Liver (tissue), 9 donors: Measurements from ENCODE around the gene UBE2L3. TPM values are rescaled to one million over a fixed set of nuclear protein-coding genes. Genes with fewer than 3 reads are reported as not detected.

Source experiments
- DNase-seq: peaks from one replicate; pipeline ENCODE4 v3.0.0-alpha.2; 2017; ENCODE audit warnings: low spot score
- H3K27ac ChIP-seq, 2 donors: one replicate each; pipeline ENCODE4 v1.7.0; 2013; ENCODE audit warnings: inconsistent platforms in 2 of 2, low read length in 2 of 2, control low read depth in 1 of 2, low read depth in 1 of 2, mild to moderate bottlenecking in 1 of 2
- H3K27me3 ChIP-seq, 4 donors: one replicate each; pipeline versions ENCODE4 v1.6.1 to v1.7.0; 2013; ENCODE audit warnings: low read length in 3 of 4, inconsistent platforms in 1 of 4, mild to moderate bottlenecking in 1 of 4, moderate library complexity in 1 of 4; ENCODE audit not compliant: control insufficient read depth in 4 of 4, insufficient read depth in 4 of 4
- H3K36me3 ChIP-seq, 4 donors: one replicate each; pipeline versions ENCODE4 v1.6.1 to v1.7.0; 2013; ENCODE audit warnings: low read length in 3 of 4, mild to moderate bottlenecking in 3 of 4, low read depth in 1 of 4, moderate library complexity in 1 of 4; ENCODE audit not compliant: control insufficient read depth in 4 of 4, insufficient read depth in 3 of 4
- H3K4me1 ChIP-seq, 4 donors: one replicate each; pipeline versions ENCODE4 v1.6.1 to v1.7.0; 2013; ENCODE audit warnings: low read length in 3 of 4, mild to moderate bottlenecking in 3 of 4, moderate library complexity in 1 of 4; ENCODE audit not compliant: control insufficient read depth in 4 of 4, insufficient read depth in 4 of 4
- H3K4me3 ChIP-seq, 3 donors: one replicate each; pipeline versions ENCODE4 v1.6.1 to v1.7.0; 2013; ENCODE audit warnings: low read length in 3 of 3, control low read depth in 1 of 3, low read depth in 1 of 3, mild to moderate bottlenecking in 1 of 3
- H3K9ac ChIP-seq, 2 donors: one replicate each; pipeline ENCODE4 v1.7.0; 2013; ENCODE audit warnings: low read length in 2 of 2, mild to moderate bottlenecking in 2 of 2, moderate library complexity in 2 of 2, control low read depth in 1 of 2, low read depth in 1 of 2
- H3K9me3 ChIP-seq, 4 donors: one replicate each; pipeline versions ENCODE4 v1.6.1 to v1.7.0; 2013; ENCODE audit warnings: low read length in 3 of 4; ENCODE audit not compliant: control insufficient read depth in 4 of 4
- CTCF ChIP-seq: fragments of 150-350 bp; IDR thresholded peaks from 2 replicates; pipeline ENCODE4 v1.5.1; 2017; ENCODE audit warnings: improper control_type of control experiment, low read depth, low read length; ENCODE audit not compliant: missing input control
- EGR1 ChIP-seq, 2 donors: IDR thresholded peaks; 2 replicates each; pipeline ENCODE4 v1.6.1; 2016 to 2018; ENCODE audit warnings: antibody characterized with exemption in 2 of 2, low read depth in 2 of 2
- FOXA2 ChIP-seq: IDR thresholded peaks from 2 replicates; pipeline ENCODE4 v1.6.1; 2016; ENCODE audit warnings: antibody characterized with exemption
- HNF4G ChIP-seq: IDR thresholded peaks from 2 replicates; pipeline ENCODE4 v1.6.1; 2016; ENCODE audit warnings: antibody characterized with exemption
- JUND ChIP-seq, 2 donors: IDR thresholded peaks; 2 replicates each; pipeline ENCODE4 v1.6.1; 2016; ENCODE audit warnings: antibody characterized with exemption in 2 of 2
- NR2F2 ChIP-seq: IDR thresholded peaks from 2 replicates; pipeline ENCODE4 v1.6.1; 2016; ENCODE audit warnings: antibody characterized with exemption
- RAD21 ChIP-seq, 2 donors: IDR thresholded peaks; 2 replicates each; pipeline ENCODE4 v1.6.1; 2016; ENCODE audit warnings: antibody characterized with exemption in 2 of 2, mild to moderate bottlenecking in 2 of 2
- REST ChIP-seq: IDR thresholded peaks from 2 replicates; pipeline ENCODE4 v1.6.1; 2016; ENCODE audit warnings: antibody characterized with exemption, mild to moderate bottlenecking
- RXRA ChIP-seq, 2 donors: IDR thresholded peaks; 2 replicates each; pipeline ENCODE4 v1.6.1; 2017 to 2018; ENCODE audit warnings: antibody characterized with exemption in 2 of 2, mild to moderate bottlenecking in 1 of 2
- SP1 ChIP-seq: IDR thresholded peaks from 2 replicates; pipeline ENCODE4 v1.6.1; 2018; ENCODE audit warnings: antibody characterized with exemption, mild to moderate bottlenecking
- TAF1 ChIP-seq: conservative IDR thresholded peaks from 2 replicates; pipeline ENCODE4 v1.6.1; 2016; ENCODE audit warnings: antibody characterized with exemption, mild to moderate bottlenecking
- YY1 ChIP-seq: IDR thresholded peaks from 2 replicates; pipeline ENCODE4 v1.6.1; 2016; ENCODE audit warnings: antibody characterized with exemption, mild to moderate bottlenecking
- WGBS: extraction: QIAGEN DNeasy Blood & Tissue Kit; methylation state at CpG from one replicate; pipeline ENCODE4 v1.1.7; 2013; 5-methylcytosine and 5-hydroxymethylcytosine counted together
- polyA plus RNA-seq, 2 donors: library from polyadenylated mRNA; stranded (reverse) in 1 of 2; unstranded in 1 of 2; fragments of 200-250 nt in 1 of 2; fragments of >200 nt in 1 of 2; fragmentation: Nextera tagmentation in 1 of 2; extraction: Ambion mirVana in 1 of 2; gene quantifications; one replicate each; pipeline versions ENCODE4 v1.2.1 to v1.2.3, GENCODE V29; 2013 to 2015
- total RNA-seq, 2 donors: library from RNA; depleted of rRNA; stranded (reverse); fragments of >200 nt; gene quantifications; one replicate each; pipeline ENCODE4 v1.2.3, GENCODE V29; 2014
- TF ChIP-seq, protein P1 (sequence below): IDR thresholded peaks from 2 replicates; pipeline ENCODE4 v1.6.1; 2016; ENCODE audit warnings: antibody characterized with exemption
- donor health status: healthy.
- donor health status: healthy.
- donor health status: healthy.
- donor health status: healthy.
- donor health status: healthy.

The UBE2L3 gene
- total and polyA plus RNA-seq, 4 donors = 14.3 to 33.4 (median 19.8) TPM

GRCh38 chr22:21613553-21614233 is 46.2 kb downstream of the UBE2L3 start:
- 72% methylated on average over 4 of the region's 4 CpGs for WGBS
- peaks cover 3 to 33% (median 22%) of the 10 kb centered on the region in 4 donors for H3K36me3 ChIP-seq

More at GRCh38 chr22:21613553-21614233, 46.2 kb downstream of the UBE2L3 start:
- Histone ChIP-seq H3K9ac (no peak overlapping the region), H3K9me3 (no peaks in the 10 kb centered on the region), H3K4me1 (no peaks in the 10 kb centered on the region), H3K4me3 (no peak overlapping the region), H3K27me3 (no peaks in the 10 kb centered on the region), H3K27ac (no peak overlapping the region)
- no peak for TF ChIP-seq SP1
- TF ChIP-seq RAD21 (IDR thresholded peaks at IDR 0.05) = no peak
- no peak for TF ChIP-seq TAF1
- TF ChIP-seq HNF4G = no peak
- TF ChIP-seq FOXA2 = no peak
- no peak for TF ChIP-seq RXRA (IDR thresholded peaks at IDR 0.05)
- no peak for TF ChIP-seq CTCF
- TF ChIP-seq EGR1 (IDR thresholded peaks at IDR 0.05; ENCODE audit: low read depth in 2 of 2) = no peak
- no peak for TF ChIP-seq REST
- TF ChIP-seq, protein P1, sequence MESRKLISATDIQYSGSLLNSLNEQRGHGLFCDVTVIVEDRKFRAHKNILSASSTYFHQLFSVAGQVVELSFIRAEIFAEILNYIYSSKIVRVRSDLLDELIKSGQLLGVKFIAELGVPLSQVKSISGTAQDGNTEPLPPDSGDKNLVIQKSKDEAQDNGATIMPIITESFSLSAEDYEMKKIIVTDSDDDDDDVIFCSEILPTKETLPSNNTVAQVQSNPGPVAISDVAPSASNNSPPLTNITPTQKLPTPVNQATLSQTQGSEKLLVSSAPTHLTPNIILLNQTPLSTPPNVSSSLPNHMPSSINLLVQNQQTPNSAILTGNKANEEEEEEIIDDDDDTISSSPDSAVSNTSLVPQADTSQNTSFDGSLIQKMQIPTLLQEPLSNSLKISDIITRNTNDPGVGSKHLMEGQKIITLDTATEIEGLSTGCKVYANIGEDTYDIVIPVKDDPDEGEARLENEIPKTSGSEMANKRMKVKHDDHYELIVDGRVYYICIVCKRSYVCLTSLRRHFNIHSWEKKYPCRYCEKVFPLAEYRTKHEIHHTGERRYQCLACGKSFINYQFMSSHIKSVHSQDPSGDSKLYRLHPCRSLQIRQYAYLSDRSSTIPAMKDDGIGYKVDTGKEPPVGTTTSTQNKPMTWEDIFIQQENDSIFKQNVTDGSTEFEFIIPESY = no peak
- TF ChIP-seq YY1 = no peak
- TF ChIP-seq JUND (IDR thresholded peaks at IDR 0.05) = no peak
- no peak for TF ChIP-seq NR2F2
- DNase-seq = no peak
